PFSK-1 (cell line): ENCODE measurements around the gene MGST2.

ENCODE experiments used
- POLR2AphosphoS5 ChIP-seq: IDR thresholded peaks from 2 replicates; pipeline ENCODE4 v1.6.1; 2012; ENCODE audit warnings: low read depth, mild to moderate bottlenecking, control low read depth, low read length, moderate library complexity
- REST ChIP-seq, 2 experiments: IDR thresholded peaks; 2 replicates each; pipeline versions ENCODE4 v1.6.1 to v1.8.0; 2011 to 2012; ENCODE audit warnings: low read depth in 2 of 2, low read length in 2 of 2, control low read depth in 1 of 2, inconsistent platforms in 1 of 2, mild to moderate bottlenecking in 1 of 2, moderate library complexity in 1 of 2; ENCODE audit not compliant: insufficient read depth in 1 of 2
- SIN3A ChIP-seq: IDR thresholded peaks from 2 replicates; pipeline ENCODE4 v1.6.1; 2012; ENCODE audit warnings: mild to moderate bottlenecking, low read length, moderate library complexity, borderline replicate concordance; ENCODE audit not compliant: insufficient read depth
- TAF1 ChIP-seq: IDR thresholded peaks from 2 replicates; pipeline ENCODE4 v1.6.1; 2012; ENCODE audit warnings: low read length, control low read depth, borderline replicate concordance; ENCODE audit not compliant: insufficient read depth

- TF ChIP-seq POLR2AphosphoS5: no peak
- no peak for TF ChIP-seq SIN3A
- no peak for TF ChIP-seq REST (IDR thresholded peaks at IDR 0.05; ENCODE audit: insufficient read depth in 1 of 2, low read depth in 2 of 2, low read length in 2 of 2)
- no peak for TF ChIP-seq TAF1
Measured at GRCh38 chr4:139658586-139659382, 6.8 kb upstream of the MGST2 start.
